Ureter (tissue), 1 donor: ENCODE results near the gene PPIL1. TPM values are rescaled to one million over a fixed set of nuclear protein-coding genes. Genes with fewer than 3 reads are reported as not detected.
"Not testable (repeated sequence)": the region's sequence is repeated elsewhere in the genome, so short reads cannot be mapped to it uniquely, and the experiment has no call there.

Experiments used
- DNase-seq: peaks from one replicate; pipeline ENCODE4 v3.0.0-alpha.2; 2020; ENCODE audit warnings: low spot score
- total RNA-seq: library from RNA; stranded (reverse); gene quantifications from one replicate; pipeline ENCODE4 v1.2.4, GENCODE V29; 2023
- donor health status: DM: yes; HTN: yes; CAD: no.

PPIL1 gene
- total RNA-seq, 1 donor from 2014 or later: 39.1 TPM

DNA sequence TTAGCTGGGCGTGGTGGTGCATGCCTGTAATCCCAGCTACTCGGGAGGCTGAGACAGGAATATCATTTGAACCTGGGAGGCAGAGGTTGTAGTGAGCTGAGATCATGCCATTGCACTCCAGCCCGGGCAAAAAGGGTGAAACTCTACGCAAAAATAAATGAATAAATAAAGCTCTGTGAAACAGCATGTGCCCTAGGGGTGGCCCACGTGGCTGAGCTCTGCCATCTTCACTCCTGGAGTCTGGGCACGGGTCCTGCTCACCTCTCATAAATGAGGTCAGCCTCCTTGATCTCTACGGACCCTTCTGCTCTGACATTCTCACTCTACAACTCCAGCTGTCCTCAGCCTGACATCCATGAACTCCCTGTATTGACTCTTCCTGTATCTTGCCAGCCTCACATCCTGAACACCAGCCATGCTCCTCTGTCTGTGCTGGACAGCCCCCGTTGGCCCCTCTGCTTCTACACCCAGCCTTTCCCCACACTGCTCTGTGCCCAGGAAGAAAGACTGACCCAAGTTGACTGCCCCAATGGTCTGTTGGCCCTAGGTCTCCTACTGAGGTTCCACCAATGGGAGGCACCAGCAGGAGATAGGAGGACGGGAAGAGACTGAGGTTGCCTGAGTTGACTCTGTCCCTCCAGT is 57.3 kb downstream of the PPIL1 start:
- no peak for DNase-seq

DNA sequence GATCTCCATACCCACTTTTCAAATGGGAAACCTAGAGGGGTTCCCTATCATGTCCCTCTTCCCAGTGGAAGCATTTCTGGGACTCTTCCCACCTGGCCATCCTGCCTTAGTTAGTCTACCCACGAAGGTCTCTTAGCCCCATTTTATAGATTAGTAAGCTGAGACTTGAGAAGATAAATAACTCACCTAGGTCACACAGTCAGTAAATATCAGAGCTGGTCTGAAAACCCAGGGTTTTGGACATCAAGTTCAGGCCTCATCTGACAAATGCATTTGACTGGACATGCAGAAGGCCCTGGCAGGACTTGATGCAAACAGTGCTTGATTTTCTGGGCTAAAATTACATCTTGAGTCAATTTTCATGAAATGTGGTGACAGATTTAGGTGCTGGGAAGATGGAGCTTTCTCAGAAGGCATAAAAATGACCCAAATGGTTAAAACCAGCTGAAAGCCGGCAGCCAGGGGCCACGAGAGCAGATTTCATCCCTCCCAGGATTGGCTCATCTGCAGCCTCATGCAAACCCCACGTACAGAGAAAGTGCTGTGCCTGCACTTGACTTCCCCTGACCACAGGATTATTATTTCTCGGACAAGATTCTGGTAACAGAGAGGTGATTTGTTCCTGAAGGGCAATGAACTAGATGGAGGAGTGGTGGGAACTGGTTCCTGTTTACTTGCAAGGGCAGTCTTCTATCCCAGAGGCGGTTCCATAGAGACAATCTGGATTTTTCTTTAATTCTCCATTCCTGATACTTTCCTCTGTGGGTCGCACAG is 58.5 kb downstream of the PPIL1 start:
- DNase-seq: no peak

DNA sequence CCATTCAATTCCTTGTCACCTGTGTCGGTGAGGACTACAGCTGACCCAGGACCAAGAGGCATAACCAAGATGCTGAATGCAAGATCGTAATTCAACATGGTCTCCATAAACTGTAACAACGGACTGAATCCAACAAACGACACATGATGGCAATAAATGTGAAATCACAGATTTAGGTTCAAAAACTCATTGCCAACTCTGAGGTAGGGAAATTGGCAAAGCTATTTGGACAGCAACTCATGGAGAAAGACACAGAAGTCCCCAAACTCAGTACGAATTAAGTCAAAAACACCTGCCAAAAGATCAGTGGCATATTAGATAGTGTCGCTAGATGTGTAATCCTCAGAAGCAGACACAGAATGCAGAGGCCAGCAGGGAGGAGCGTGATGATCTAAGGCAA is 60.4 kb downstream of the PPIL1 start:
- DNase-seq: no peak

DNA sequence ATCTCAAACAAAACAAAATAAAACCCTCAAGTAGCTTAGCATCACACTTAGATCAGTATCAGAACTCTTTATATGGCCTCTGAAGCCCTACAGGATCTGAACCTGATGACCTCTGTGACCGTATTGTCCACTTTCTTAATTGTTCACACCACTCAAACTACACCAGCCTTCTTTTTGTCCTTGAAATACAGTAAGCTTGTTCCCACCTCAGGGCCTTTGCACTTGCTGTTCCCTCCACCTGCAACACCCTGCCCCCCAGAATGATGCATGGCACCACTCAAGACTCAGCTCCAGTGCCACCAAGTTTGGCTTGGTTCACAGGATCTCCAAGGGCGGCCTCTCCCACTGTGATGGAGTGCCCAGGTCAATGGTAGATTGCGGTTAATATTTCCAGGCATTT is 61.1 kb downstream of the PPIL1 start:
- no peak for DNase-seq

DNA sequence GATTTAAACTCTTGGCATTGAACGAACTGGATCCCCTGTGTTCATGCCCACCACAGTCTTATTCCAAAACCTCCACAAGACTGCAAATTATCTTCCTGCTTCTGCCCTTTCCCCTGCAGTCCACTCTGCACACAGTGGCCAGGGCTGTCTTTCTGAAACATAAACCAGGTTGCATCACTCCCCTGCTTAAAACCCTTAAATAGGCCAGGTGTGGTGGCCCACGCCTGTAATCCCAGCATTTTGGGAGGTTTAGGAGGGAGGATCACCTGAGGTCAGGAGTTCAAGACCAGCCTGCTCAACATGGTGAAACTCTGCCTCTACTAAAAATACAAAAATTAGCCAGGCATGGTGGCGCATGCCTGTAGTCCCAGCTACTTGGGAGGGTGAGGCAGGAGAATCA is 61.6 kb downstream of the PPIL1 start:
- not testable (repeated sequence) for DNase-seq

DNA sequence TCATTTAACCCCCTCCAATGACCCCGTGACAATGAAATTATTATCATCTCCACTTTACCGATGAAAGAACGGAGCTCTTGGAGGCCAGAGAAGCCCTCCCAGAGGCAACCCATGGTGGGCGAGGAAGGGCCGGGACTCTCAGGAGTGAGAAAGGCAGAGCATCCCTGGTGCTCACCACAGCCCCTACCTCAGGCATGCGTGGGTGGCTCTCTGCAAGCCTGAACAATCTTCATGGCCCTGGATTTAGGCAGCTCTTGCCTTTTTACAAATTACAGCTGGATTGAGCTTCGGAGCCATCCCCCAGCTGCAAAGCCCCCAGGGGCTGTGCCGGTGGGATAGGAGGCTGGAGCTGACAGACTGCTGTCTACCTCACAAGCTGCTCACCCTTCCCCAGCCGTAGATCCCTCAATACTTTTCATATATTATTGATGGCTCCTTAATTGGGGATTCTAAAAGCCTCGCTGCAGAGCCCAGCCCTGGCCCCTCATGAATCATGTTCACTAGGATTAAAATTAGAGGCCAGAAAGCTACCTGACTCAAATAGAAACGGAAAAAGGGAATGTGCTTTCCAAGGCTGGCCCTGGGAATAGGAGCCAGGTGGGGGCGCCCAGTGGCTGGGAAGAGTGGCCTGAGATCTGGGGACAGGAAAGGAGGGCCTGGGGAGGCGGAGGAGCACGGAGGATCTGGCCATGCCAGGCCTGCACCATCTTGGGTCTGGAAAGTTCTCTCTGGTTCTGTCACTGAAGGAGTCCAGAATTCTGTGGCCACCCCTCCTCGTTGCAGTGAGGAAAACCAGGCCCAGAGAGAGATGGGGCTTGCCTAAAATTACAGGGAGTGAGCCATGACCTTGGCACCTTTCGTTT is 64.4 kb downstream of the PPIL1 start:
- no peak for DNase-seq

DNA sequence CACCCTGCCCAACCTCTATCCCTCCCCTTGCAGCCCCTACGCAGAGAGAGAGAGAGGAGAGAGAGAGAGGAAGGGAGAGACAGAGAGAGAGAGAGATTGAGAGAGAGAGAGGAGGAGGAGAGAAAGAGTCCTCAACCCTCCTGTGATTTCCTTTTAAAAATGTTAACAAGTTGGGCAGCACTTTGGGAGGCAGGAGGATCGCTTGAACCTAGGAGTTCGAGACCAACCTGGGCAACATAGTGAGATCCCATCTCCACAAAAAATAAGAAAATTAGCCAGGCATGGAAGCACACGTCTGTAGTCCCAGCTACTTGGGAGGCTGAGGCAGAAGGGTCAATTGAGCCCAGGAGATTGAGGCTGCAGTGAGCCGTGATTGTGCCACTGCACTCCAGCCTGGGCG is 65.4 kb downstream of the PPIL1 start:
- DNase-seq: no peak

DNA sequence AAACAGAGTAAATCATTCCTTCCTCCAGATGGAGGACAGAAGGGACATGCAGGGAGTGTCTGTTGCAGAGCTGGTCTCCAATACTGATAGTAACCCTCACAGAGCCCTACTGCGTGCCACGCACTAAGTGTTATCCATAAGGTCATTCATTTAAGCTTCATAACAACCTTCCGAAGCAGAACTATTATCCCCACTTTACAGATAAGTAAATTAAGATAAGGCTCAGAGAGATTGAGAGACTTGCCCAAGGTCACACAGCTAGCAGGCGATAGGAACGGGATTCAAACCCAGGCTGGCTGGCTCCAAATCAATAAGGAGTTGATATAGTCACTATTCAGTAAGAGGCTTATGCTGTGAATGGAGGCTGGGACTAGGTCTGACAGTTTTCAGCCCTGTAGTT is 66.0 kb downstream of the PPIL1 start:
- no peak for DNase-seq

DNA sequence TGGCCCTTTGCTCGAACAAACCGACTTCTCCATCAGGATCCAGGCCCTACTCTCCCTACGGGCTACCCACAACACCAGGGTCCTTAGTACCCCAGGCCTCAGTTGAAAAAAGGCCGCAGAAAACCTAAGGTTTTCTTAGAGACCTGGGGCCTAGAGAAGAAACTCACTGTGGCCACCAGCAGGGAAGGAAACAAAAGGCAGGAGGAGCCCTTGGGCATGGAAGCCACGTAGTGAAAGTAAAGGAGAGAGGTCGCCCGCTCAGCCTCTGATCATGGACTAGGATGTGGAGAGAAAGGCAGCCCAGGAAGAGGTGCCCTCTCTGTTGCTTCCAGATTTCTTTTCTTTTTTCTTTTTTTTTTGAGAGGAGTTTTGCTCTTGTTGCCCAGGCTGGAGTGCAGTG is 66.9 kb downstream of the PPIL1 start:
- DNase-seq: no peak

DNA sequence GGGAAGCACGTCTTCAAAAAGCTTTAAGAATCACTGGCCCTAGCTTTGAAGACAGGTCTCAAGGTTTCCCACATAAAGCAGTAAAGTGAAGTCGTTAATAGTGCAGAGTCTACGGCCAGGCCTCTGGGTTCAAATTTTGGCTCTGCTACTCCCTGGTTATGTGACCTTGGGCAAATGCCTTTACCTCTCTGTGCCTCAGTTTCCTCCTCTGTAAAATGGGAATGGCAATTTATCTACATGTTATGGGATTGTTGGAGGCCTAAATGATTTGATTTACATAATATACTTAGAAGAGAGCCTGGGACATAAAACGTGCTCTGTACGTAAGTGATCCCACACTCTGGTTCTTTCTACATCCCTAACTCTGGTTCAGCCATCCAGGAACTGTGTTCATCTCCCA is 67.5 kb downstream of the PPIL1 start:
- DNase-seq: no peak

DNA sequence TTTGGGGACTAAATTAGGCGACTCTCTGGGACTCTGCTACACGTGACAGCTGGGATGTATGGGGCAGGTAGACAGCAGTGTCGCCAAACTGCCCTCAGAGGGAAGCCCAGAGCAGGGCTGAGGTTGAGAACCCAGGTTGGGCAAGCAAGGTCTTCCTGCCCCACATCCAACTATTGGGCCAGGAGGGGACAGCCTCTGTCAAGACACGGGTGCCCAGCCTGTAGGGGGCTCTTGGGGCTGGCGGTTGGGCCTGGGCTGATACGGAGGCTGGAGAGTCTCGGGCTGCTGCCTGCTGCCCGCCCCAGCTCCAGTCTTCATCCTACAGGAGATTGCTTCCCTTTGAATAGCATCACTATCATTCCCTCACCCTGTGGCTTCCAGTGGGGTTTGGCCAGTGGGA is 68.7 kb downstream of the PPIL1 start:
- DNase-seq: no peak

DNA sequence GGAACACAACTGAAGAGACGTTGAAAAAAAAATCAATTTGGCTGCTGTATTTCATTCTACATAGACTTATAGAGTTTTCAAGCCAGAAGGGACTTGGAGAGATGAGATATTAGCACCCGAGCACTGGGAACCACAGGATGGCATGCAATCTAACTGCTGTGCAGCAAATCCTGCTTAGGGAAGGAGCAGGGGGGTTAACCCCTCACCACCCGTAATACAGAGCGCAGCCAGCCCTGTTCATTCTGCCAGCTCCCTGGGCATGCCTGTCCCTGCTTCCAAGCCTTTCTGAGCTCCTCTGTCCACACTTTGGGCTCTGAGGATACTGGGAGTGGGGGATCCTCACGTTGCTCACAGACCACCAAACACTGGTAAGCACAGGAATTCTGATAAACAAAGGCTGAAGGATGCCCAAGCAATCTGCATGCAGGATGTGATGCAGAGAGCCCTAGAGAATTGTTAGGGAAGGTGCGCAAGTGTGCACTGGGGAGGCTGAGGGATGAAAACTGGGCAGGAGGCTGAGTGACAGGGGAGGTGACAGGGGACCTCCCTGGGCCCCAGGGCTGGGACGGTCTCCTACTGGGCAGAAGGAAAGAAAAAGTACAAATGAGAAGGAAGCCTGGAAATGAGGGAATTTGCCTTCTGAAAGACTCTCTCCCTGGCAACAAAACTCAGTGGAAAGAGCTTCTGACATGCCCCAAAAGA is 69.4 kb downstream of the PPIL1 start:
- no peak for DNase-seq

Other genes starting within 250 kb of the PPIL1 start
- 82.8 TPM for gene CDKN1A, start 196.1 kb downstream of the PPIL1 start, total RNA-seq
- gene RAB44, start 177.0 kb downstream of the PPIL1 start, total RNA-seq: 1.0 TPM
- gene CPNE5, start 35.4 kb downstream of the PPIL1 start, total RNA-seq: 3.6 TPM
- 71.4 TPM for gene C6orf89, start 11.1 kb upstream of the PPIL1 start, total RNA-seq
- 15.4 TPM for gene PI16, start 79.9 kb upstream of the PPIL1 start, total RNA-seq
- 170 TPM for gene MTCH1, start 111.4 kb upstream of the PPIL1 start, total RNA-seq
- 32.0 TPM for gene FGD2, start 130.9 kb upstream of the PPIL1 start, total RNA-seq